Activated T-helper 1 cell treated with anti-CD3 and anti-CD28 coated beads, Interleukin-12 subunit alpha, Interleukin-12 subunit beta, Interleukin-2, Interleukin-4 antibody, amounts not matched to agents 30 ng/mL and 10 ng/mL and 1 ng/mL, durations not matched to agents 14 hours and 24 hours and 36 hours (primary cell): ENCODE results near the gene PRDM16. TPM values are rescaled to one million over a fixed set of nuclear protein-coding genes. Genes with fewer than 3 reads are reported as not detected.
"Not testable (repeated sequence)": the region's sequence is repeated elsewhere in the genome, so short reads cannot be mapped to it uniquely, and the experiment has no call there.

Experiments
- DNase-seq: peaks from one replicate; pipeline ENCODE4 v3.0.0; 2021; ENCODE audit warnings: low spot score
- H3K27ac Mint-ChIP-seq: one replicate; pipeline ENCODE4 v1.8.0; 2021; ENCODE audit warnings: mild to moderate bottlenecking, mixed read lengths
- H3K27me3 Mint-ChIP-seq: one replicate; pipeline ENCODE4 v1.8.0; 2022; ENCODE audit warnings: mild to moderate bottlenecking, moderate library complexity, mixed read lengths; ENCODE audit not compliant: insufficient read depth
- H3K36me3 Mint-ChIP-seq: one replicate; pipeline ENCODE4 v1.8.0; 2021; ENCODE audit warnings: low read depth, mixed read lengths
- H3K4me1 Mint-ChIP-seq: one replicate; pipeline ENCODE4 v1.8.0; 2021; ENCODE audit warnings: low read depth, mixed read lengths
- H3K4me3 Mint-ChIP-seq: one replicate; pipeline ENCODE4 v1.8.0; 2021; ENCODE audit warnings: mild to moderate bottlenecking, moderate library complexity, mixed read lengths
- H3K9me3 Mint-ChIP-seq: one replicate; pipeline ENCODE4 v1.8.0; 2021; ENCODE audit warnings: mixed read lengths
- intact Hi-C: fragments of 100-400 bp; cut with micrococcal nuclease; formaldehyde crosslinking; loops from one replicate; pipeline ENCODE4 v1.15.1; 2024
- total RNA-seq: library from RNA; stranded (reverse); gene quantifications from 2 replicates; pipeline ENCODE4 v1.2.3, GENCODE V29; 2022

Gene PRDM16
- total RNA-seq, 1 donor from 2014 or later, result not detected

DNA sequence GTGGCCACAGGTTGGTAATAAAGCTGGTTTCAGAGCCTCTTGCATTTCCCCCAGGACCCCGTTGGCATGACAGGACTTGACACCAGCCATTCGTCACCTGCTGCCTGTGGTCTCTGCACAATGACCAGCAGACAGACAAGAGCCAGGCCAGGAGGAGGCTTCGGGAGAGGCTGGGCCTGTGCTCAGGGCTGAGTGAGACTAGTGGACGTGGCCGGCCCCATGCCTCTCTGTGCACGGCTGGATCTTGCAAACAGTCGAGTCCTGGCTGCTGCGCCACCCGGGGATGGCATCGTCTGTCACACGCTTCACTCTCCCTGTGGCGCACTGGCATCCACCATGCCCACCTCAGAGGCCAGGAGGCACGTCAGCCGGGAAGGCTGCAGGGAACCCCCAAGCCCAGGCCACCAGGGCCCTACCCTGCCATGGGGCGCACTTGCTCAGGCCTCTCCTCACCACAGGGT lies 208.0 kb downstream of the PRDM16 start:
- H3K27me3 Mint-ChIP-seq, result no peaks in the 10 kb centered on the region
- no peak for DNase-seq
- H3K4me1 Mint-ChIP-seq, result no peaks in the 10 kb centered on the region

GRCh38 chr1:3277623-3278022 lies 208.6 kb downstream of the PRDM16 start:
- H3K27me3 Mint-ChIP-seq, result no peaks in the 10 kb centered on the region
- H3K4me1 Mint-ChIP-seq, result no peaks in the 10 kb centered on the region
- no peaks in the 10 kb centered on the region for H3K36me3 Mint-ChIP-seq

More for the DNA sequence above, 208.0 kb downstream of the PRDM16 start:
- intact Hi-C loops, result no loop called here
- Mint-ChIP-seq H3K27ac (no peak overlapping the region), H3K36me3 (no peaks in the 10 kb centered on the region), H3K9me3 (no peaks in the 10 kb centered on the region), H3K4me3 (no peak overlapping the region)

GRCh38 chr1:3278416-3279181 lies 209.6 kb downstream of the PRDM16 start:
- Mint-ChIP-seq H3K36me3 (no peaks in the 10 kb centered on the region), H3K4me1 (no peaks in the 10 kb centered on the region), H3K9me3 (no peaks in the 10 kb centered on the region), H3K27me3 (peaks cover 3% of the 10 kb centered on the region), H3K4me3 (no peak overlapping the region), H3K27ac (no peak overlapping the region)
- no peak for DNase-seq
- intact Hi-C loops, result no loop called here

More at GRCh38 chr1:3277623-3278022, 208.6 kb downstream of the PRDM16 start:
- no peak overlapping the region for H3K27ac Mint-ChIP-seq
- DNase-seq, result no peak
- H3K9me3 Mint-ChIP-seq, result no peaks in the 10 kb centered on the region
- intact Hi-C loops, result no loop called here
- no peak overlapping the region for H3K4me3 Mint-ChIP-seq

DNA sequence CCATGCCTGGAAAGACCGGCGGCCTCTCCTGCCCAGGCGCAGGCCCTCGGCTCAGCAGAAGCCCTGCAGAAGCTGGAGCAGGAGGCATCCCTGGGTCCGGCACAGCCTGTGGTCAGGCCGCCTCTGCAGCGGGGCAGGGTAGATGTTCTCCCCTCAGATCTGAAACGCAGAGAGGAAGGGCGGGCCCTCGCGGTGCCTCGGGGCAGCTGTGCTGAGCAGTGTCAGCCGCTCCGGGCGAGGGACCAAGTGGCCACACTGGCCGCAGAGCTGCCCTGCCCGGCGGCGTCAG lies 210.1 kb downstream of the PRDM16 start:
- DNase-seq, result no peak
- Mint-ChIP-seq H3K4me3 (no peak overlapping the region), H3K27me3 (peaks cover 3% of the 10 kb centered on the region), H3K36me3 (no peaks in the 10 kb centered on the region), H3K4me1 (no peaks in the 10 kb centered on the region), H3K27ac (no peak overlapping the region), H3K9me3 (no peaks in the 10 kb centered on the region)
- intact Hi-C loops, result no loop called here

- intact Hi-C loops, result no loop called here
- peaks cover 3% of the 10 kb centered on the region for H3K27me3 Mint-ChIP-seq
Measured at GRCh38 chr1:3281735-3282134, 212.7 kb downstream of the PRDM16 start.

GRCh38 chr1:3282186-3282585 lies 213.2 kb downstream of the PRDM16 start:
- Mint-ChIP-seq H3K4me1 (no peaks in the 10 kb centered on the region), H3K4me3 (no peak overlapping the region), H3K27me3 (peaks cover 3% of the 10 kb centered on the region), H3K27ac (no peak overlapping the region), H3K9me3 (no peaks in the 10 kb centered on the region), H3K36me3 (no peaks in the 10 kb centered on the region)
- no peak for DNase-seq
- intact Hi-C loops, result no loop called here

More at GRCh38 chr1:3281735-3282134, 212.7 kb downstream of the PRDM16 start:
- H3K4me1 Mint-ChIP-seq, result no peaks in the 10 kb centered on the region
- H3K4me3 Mint-ChIP-seq, result no peak overlapping the region
- no peaks in the 10 kb centered on the region for H3K9me3 Mint-ChIP-seq
- H3K27ac Mint-ChIP-seq, result no peak overlapping the region
- no peak for DNase-seq
- H3K36me3 Mint-ChIP-seq, result no peaks in the 10 kb centered on the region

- no peaks in the 10 kb centered on the region for H3K9me3 Mint-ChIP-seq
- no peaks in the 10 kb centered on the region for H3K36me3 Mint-ChIP-seq
- H3K4me3 Mint-ChIP-seq, result no peak overlapping the region
- no peak for DNase-seq
- peaks cover 3% of the 10 kb centered on the region for H3K27me3 Mint-ChIP-seq
- intact Hi-C loops, result no loop called here
- H3K4me1 Mint-ChIP-seq, result no peaks in the 10 kb centered on the region
- no peak overlapping the region for H3K27ac Mint-ChIP-seq
Measured at GRCh38 chr1:3282656-3283430, 213.8 kb downstream of the PRDM16 start.

- Mint-ChIP-seq H3K4me3 (no peak overlapping the region), H3K27me3 (peaks cover 3% of the 10 kb centered on the region), H3K9me3 (no peaks in the 10 kb centered on the region), H3K4me1 (no peaks in the 10 kb centered on the region), H3K36me3 (no peaks in the 10 kb centered on the region), H3K27ac (no peak overlapping the region)
- DNase-seq, result no peak
- intact Hi-C loops, result no loop called here
Measured at GRCh38 chr1:3283849-3284248, 214.8 kb downstream of the PRDM16 start.

- no peaks in the 10 kb centered on the region for H3K4me1 Mint-ChIP-seq
- H3K4me3 Mint-ChIP-seq, result no peak overlapping the region
- no peak overlapping the region for H3K27ac Mint-ChIP-seq
- DNase-seq, result no peak
- no peaks in the 10 kb centered on the region for H3K36me3 Mint-ChIP-seq
- peaks cover 3% of the 10 kb centered on the region for H3K27me3 Mint-ChIP-seq
- H3K9me3 Mint-ChIP-seq, result no peaks in the 10 kb centered on the region
- intact Hi-C loops, result no loop called here
Measured at GRCh38 chr1:3284691-3285090, 215.7 kb downstream of the PRDM16 start.

GRCh38 chr1:3285106-3285740 lies 216.2 kb downstream of the PRDM16 start:
- DNase-seq, result no peak
- no peak overlapping the region for H3K27ac Mint-ChIP-seq
- H3K36me3 Mint-ChIP-seq, result no peaks in the 10 kb centered on the region
- H3K9me3 Mint-ChIP-seq, result no peaks in the 10 kb centered on the region
- no peaks in the 10 kb centered on the region for H3K4me1 Mint-ChIP-seq
- peaks cover 3% of the 10 kb centered on the region for H3K27me3 Mint-ChIP-seq
- intact Hi-C loops, result no loop called here
- H3K4me3 Mint-ChIP-seq, result no peak overlapping the region

GRCh38 chr1:3287095-3287494 lies 218.1 kb downstream of the PRDM16 start:
- H3K36me3 Mint-ChIP-seq, DNase-seq, intact Hi-C loops, H3K4me3 Mint-ChIP-seq, H3K4me1 Mint-ChIP-seq, H3K27ac Mint-ChIP-seq, H3K27me3 Mint-ChIP-seq, H3K9me3 Mint-ChIP-seq: not testable (repeated sequence)

- Mint-ChIP-seq H3K36me3 (no peaks in the 10 kb centered on the region), H3K4me1 (no peaks in the 10 kb centered on the region), H3K27ac (no peak overlapping the region), H3K4me3 (no peak overlapping the region), H3K9me3 (no peaks in the 10 kb centered on the region), H3K27me3 (peaks cover 3% of the 10 kb centered on the region)
- intact Hi-C loops, result no loop called here
- no peak for DNase-seq
Measured at GRCh38 chr1:3287656-3288160, 218.7 kb downstream of the PRDM16 start.

DNA sequence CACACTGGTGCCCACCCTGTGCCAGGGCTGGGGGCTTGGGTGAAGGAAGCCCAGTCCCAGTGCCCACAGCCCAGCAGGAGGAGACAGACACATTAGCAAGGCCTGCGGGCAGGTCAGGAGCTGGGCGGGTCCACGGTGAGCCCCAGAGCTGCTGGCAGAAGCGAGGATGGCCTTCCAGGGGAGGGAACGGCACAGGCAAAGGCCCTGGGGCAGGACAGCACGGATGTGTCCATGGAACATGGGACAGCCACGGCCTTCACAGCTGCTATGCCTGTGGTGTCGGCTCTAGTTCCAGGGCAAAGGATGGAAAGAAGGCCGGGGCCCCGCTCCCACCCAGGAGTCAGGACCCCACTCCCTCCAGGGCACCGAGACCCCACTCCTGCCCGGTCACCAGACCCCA lies 220.5 kb downstream of the PRDM16 start:
- no peak overlapping the region for H3K4me3 Mint-ChIP-seq
- no peaks in the 10 kb centered on the region for H3K9me3 Mint-ChIP-seq
- no peak for DNase-seq
- no peaks in the 10 kb centered on the region for H3K36me3 Mint-ChIP-seq
- no peak overlapping the region for H3K27ac Mint-ChIP-seq
- intact Hi-C loops, result no loop called here
- no peaks in the 10 kb centered on the region for H3K27me3 Mint-ChIP-seq
- H3K4me1 Mint-ChIP-seq, result no peaks in the 10 kb centered on the region
